ENCODE data around the gene ARHGAP32. TPM values are rescaled to one million over a fixed set of nuclear protein-coding genes. Genes with fewer than 3 reads are reported as not detected.

ARHGAP32 gene
- total RNA-seq, 1 donor, result 20.1 TPM

- TF ChIP-seq CTCF (IDR thresholded peaks at IDR 0.05; ENCODE audit: insufficient read depth, low read length), result no peak
- H3K4me3 ChIP-seq (ENCODE audit: low read depth, low read length), result no peak overlapping the region
- no peak for DNase-seq (ENCODE audit: low read depth)
Measured at GRCh38 chr11:129066229-129066628, 125.9 kb downstream of the ARHGAP32 start.

GRCh38 chr11:129063118-129063517 is 129.0 kb downstream of the ARHGAP32 start:
- no peak for DNase-seq (ENCODE audit: low read depth)
- TF ChIP-seq CTCF (IDR thresholded peaks at IDR 0.05; ENCODE audit: insufficient read depth, low read length), result no peak
- no peak overlapping the region for H3K4me3 ChIP-seq (ENCODE audit: low read depth, low read length)

- no peak for TF ChIP-seq CTCF (IDR thresholded peaks at IDR 0.05; ENCODE audit: insufficient read depth, low read length)
- no peak overlapping the region for H3K4me3 ChIP-seq (ENCODE audit: low read depth, low read length)
- peak; percentile 45 for DNase-seq (ENCODE audit: low read depth)
Measured at GRCh38 chr11:129061492-129062230, 130.5 kb downstream of the ARHGAP32 start.

GRCh38 chr11:129056916-129057315 is 135.2 kb downstream of the ARHGAP32 start:
- no peak overlapping the region for H3K4me3 ChIP-seq (ENCODE audit: low read depth, low read length)
- DNase-seq (ENCODE audit: low read depth), result no peak
- no peak for TF ChIP-seq CTCF (IDR thresholded peaks at IDR 0.05; ENCODE audit: insufficient read depth, low read length)

GRCh38 chr11:129055196-129055595 is 136.9 kb downstream of the ARHGAP32 start:
- no peak for TF ChIP-seq CTCF (IDR thresholded peaks at IDR 0.05; ENCODE audit: insufficient read depth, low read length)
- DNase-seq (ENCODE audit: low read depth), result no peak
- H3K4me3 ChIP-seq (ENCODE audit: low read depth, low read length), result no peak overlapping the region

GRCh38 chr11:129048911-129049310 is 143.2 kb downstream of the ARHGAP32 start:
- no peak overlapping the region for H3K4me3 ChIP-seq (ENCODE audit: low read depth, low read length)
- no peak for TF ChIP-seq CTCF (IDR thresholded peaks at IDR 0.05; ENCODE audit: insufficient read depth, low read length)
- no peak for DNase-seq (ENCODE audit: low read depth)

GRCh38 chr11:129045150-129045549 is 147.0 kb downstream of the ARHGAP32 start:
- no peak for TF ChIP-seq CTCF (IDR thresholded peaks at IDR 0.05; ENCODE audit: insufficient read depth, low read length)
- H3K4me3 ChIP-seq (ENCODE audit: low read depth, low read length), result no peak overlapping the region
- DNase-seq (ENCODE audit: low read depth), result no peak
